ENCODE measurements around the gene LILRB1.
"Not testable (repeated sequence)": the region's sequence is repeated elsewhere in the genome, so short reads cannot be mapped to it uniquely, and the experiment has no call there.

Gene LILRB1

GRCh38 chr19:54662730-54663129 lies 32.4 kb downstream of the LILRB1 start, which contains the start of gene LILRB4:
Gene LILRB4 (plus strand): TSS chr19:54662985. CDS start chr19:54663034, 49 bp downstream.
- peak in 7 of 14 donors; percentile 9 to 52 (median 19) for DNase-seq

- DNase-seq = no peak
Measured at GRCh38 chr19:54665530-54665929, 35.2 kb downstream of the LILRB1 start.

GRCh38 chr19:54667217-54667616 lies 36.9 kb downstream of the LILRB1 start:
- no peak for DNase-seq

GRCh38 chr19:54668353-54668752 lies 38.1 kb downstream of the LILRB1 start:
- no peak for DNase-seq

GRCh38 chr19:54670576-54671357 lies 40.5 kb downstream of the LILRB1 start:
- peak in 1 of 14 donors; percentile 10 for DNase-seq

- peak in 5 of 14 donors; percentile 4 to 17 (median 11) for DNase-seq
Measured at GRCh38 chr19:54673222-54673621, 42.9 kb downstream of the LILRB1 start.

GRCh38 chr19:54674021-54674617 lies 43.8 kb downstream of the LILRB1 start:
- no peak for DNase-seq

- not testable (repeated sequence) for DNase-seq
Measured at GRCh38 chr19:54676210-54676834, 46.0 kb downstream of the LILRB1 start.

GRCh38 chr19:54677217-54677616 lies 46.9 kb downstream of the LILRB1 start:
- no peak for DNase-seq

GRCh38 chr19:54681596-54681995 lies 51.3 kb downstream of the LILRB1 start:
- not testable (repeated sequence) for DNase-seq

- DNase-seq = no peak
Measured at GRCh38 chr19:54682306-54682856, 52.1 kb downstream of the LILRB1 start.

GRCh38 chr19:54684527-54684926 lies 54.2 kb downstream of the LILRB1 start:
- no peak for DNase-seq

All from C1 segment of cervical spinal cord (tissue), 14 donors.